Mesodermal cell (in vitro differentiated cells): ENCODE results near the gene WBP1L.
A peak's percentile ranks its signal among the peaks of the same experiment; 100 is the strongest.
"Not testable (repeated sequence)": the region's sequence is repeated elsewhere in the genome, so short reads cannot be mapped to it uniquely, and the experiment has no call there.

Experiments
- H3K27ac ChIP-seq: 2 replicates; pipeline ENCODE4 v1.7.0; 2013; ENCODE audit warnings: mild to moderate bottlenecking, low read depth, low read length, moderate library complexity; ENCODE audit not compliant: severe bottlenecking
- H3K36me3 ChIP-seq: 2 replicates; pipeline ENCODE4 v1.7.1; 2013; ENCODE audit warnings: mild to moderate bottlenecking, low read length, moderate library complexity; ENCODE audit not compliant: control insufficient read depth, insufficient read depth
- H3K4me1 ChIP-seq: one replicate; pipeline ENCODE4 v1.7.1; 2013; ENCODE audit warnings: mild to moderate bottlenecking, low read length; ENCODE audit not compliant: insufficient read depth, control insufficient read depth, poor library complexity, severe bottlenecking
- H3K4me3 ChIP-seq: 2 replicates; pipeline ENCODE4 v1.7.0; 2013; ENCODE audit warnings: low read length, control low read depth, mild to moderate bottlenecking; ENCODE audit not compliant: insufficient read depth, poor library complexity, severe bottlenecking; ENCODE audit errors: extremely low read depth
- H3K9me3 ChIP-seq: 2 replicates; pipeline ENCODE4 v1.7.1; 2013; ENCODE audit warnings: mild to moderate bottlenecking, low read length, moderate library complexity; ENCODE audit not compliant: control insufficient read depth
- WGBS, 2 experiments: methylation state at CpG; one replicate each; pipeline ENCODE4 v1.1.5; 2013; ENCODE audit warnings: missing lambda C conversion rate in 2 of 2; ENCODE audit not compliant: insufficient coverage in 2 of 2; 5-methylcytosine and 5-hydroxymethylcytosine counted together

Gene WBP1L

DNA sequence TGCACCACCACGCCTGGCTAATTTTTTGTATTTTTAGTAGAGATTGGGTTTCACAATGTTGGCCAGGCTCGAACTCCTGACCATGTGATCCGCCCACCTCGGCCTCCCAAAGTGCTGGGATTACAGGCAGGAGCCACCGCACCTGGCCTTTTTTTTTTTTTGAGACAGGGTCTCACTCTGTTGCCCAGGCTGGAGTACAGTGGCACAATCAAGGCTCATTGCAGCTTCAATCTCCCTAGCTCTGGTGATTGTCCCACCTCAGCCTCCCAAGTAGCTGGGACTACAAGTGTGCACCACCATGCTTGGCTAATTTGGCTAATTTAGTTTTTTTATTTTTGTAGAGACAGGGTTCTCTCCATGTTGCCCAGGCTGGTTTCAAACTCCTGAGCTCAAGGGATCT is 1.4 kb upstream of the WBP1L start:
- H3K4me3 ChIP-seq, H3K9me3 ChIP-seq, H3K27ac ChIP-seq, H3K4me1 ChIP-seq, H3K36me3 ChIP-seq: not testable (repeated sequence)
- 86 to 90% methylated on average over 4 to 5 of the region's 5 CpGs for WGBS, 2 experiments

DNA sequence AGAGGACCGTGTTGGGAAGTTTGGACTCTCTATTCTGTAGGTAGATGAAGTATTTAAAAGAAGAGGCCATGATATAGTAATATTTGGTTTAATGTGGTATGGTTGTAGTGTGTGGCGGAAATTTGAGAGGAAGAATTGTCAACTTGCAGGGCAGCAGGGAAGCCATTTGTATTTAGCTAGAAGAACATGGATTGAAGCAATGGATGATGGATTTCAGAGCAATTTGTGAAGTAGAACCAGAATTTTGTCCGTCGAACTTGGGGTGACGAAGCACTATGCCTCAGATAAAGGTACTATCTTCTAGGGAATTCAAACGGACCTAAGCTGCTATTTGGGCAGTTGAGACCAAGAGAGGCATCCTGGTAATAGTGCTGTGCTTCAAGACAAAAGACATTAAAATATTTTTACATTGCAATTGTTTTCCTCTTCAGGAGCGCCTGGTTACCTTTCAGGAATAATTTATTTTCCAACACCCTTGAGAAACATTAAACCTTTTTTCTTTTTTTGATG is 615 bp upstream of the WBP1L start:
- WGBS, 2 experiments: 72 to 80% methylated on average over 4 to 6 of the region's 7 CpGs
- Histone ChIP-seq H3K9me3 (no peaks in the 10 kb centered on the region), H3K4me1 (peaks cover 8% of the 10 kb centered on the region), H3K27ac (no peak overlapping the region), H3K4me3 (peak overlapping the region; percentile 5), H3K36me3 (peaks cover 3% of the 10 kb centered on the region)

DNA sequence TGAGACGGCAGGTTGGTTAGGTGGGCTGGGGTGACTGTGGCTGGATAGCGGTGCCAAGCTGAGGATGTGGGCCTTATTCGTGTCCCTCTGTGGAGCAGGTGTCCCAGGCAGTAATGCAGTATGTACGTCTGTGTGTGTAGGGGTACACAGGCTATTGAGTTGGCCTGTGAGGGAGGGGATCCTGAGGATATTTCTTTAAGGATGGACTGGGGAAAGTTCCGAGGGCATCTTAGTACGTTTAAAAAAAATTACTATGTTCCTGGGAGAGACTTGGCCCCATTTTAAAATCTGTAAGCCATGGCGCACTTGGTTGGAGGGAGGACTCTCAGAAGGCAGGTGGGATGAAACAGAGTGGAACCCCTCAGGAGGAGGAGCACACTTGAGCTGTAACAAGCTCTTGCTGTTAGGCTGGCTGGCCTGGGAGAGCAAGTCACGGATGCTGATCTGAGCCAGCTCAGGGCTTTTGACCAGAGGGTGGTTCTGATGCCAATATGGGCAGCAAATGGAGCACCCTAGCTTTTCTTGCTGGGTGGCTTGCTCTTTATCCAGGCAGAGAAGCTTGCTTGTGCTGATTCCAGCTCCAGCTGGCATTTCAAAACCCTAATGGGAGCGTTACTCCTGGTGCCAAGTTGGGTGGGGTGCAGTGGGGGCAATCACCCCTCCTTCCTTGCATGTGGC is 765 bp downstream of the WBP1L start:
- Histone ChIP-seq H3K4me1 (peaks cover 8% of the 10 kb centered on the region), H3K9me3 (no peaks in the 10 kb centered on the region), H3K4me3 (peak overlapping the region; percentile 93), H3K27ac (no peak overlapping the region), H3K36me3 (peaks cover 3% of the 10 kb centered on the region)
- WGBS, 2 experiments: 18 to 30% methylated on average over 6 to 8 of the region's 9 CpGs

DNA sequence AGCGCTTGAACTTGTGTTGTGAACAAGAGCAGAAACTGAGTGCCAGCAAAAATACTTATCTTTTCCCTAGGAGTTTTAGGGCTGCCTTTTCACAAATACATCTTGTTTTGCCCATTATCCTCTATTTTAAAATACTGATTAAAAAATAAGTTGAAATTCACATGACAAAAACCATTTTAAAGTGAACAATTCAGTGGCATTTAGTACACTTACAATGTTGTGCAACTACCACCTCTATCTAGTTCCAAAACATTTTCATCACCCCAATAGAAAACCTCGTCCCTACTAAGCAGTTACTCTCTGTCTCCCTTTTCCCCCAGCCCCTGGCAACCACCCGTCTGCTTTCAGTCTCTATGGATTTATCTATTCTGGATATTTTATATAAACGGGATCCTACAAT is 1.4 kb downstream of the WBP1L start:
- Histone ChIP-seq H3K4me1 (peaks cover 8% of the 10 kb centered on the region), H3K36me3 (peaks cover 3% of the 10 kb centered on the region), H3K4me3 (peak overlapping the region; percentile 93), H3K9me3 (no peaks in the 10 kb centered on the region), H3K27ac (no peak overlapping the region)
- WGBS, 2 experiments: 100% methylated on average over 1 to 2 of the region's 4 CpGs

DNA sequence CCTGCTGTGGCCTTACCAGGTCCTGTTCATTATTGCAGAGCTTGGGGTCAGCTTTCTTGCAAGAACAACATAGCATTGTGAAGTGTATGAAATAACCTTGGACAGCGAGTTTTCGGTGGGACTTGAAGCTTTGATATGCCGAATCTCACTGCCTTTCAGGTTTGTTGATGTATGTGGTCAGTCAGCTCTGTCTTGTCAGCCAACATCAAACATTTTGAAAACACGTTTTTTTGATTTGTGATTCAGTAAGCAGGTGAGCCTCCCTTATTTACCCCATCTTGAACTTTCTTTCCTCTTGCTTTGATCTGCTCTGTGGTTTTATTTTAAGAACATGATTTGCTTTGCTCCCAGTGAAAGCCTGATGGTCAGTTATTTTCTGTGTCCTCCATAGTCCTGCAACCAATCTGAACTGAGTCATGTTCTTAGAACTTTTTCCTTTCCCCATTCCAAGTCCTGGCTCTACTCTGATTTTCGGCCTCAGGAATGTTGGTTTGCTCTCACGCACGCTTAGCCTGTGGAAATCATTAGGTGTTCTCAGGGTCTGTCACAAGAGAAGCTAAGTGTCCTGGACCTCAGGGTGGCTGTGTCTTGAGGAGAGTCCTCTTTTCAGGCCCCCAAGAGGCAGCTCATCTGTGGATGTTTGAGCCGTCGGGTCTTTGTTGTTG is 8.7 kb downstream of the WBP1L start:
- peak overlapping the region; percentile 3 for H3K27ac ChIP-seq
- H3K4me3 ChIP-seq: no peak overlapping the region
- H3K4me1 ChIP-seq: peaks cover 18% of the 10 kb centered on the region
- peaks cover 6% of the 10 kb centered on the region for H3K36me3 ChIP-seq
- H3K9me3 ChIP-seq: no peaks in the 10 kb centered on the region
- WGBS, 2 experiments: 88 to 95% methylated on average over 6 to 7 of the region's 9 CpGs

- Histone ChIP-seq H3K36me3 (peaks cover 3% of the 10 kb centered on the region), H3K27ac (peak overlapping the region; percentile 3), H3K4me1 (peaks cover 18% of the 10 kb centered on the region), H3K9me3 (no peaks in the 10 kb centered on the region), H3K4me3 (no peak overlapping the region)
- WGBS, 2 experiments: 90 to 93% methylated on average over 3 of the region's 4 CpGs
These were observed 9.4 kb downstream of the WBP1L start for GRCh38 chr10:102752934-102753664.

- no CpG with 5 or more reads among the region's 1 CpG for WGBS, 2 experiments
- Histone ChIP-seq H3K36me3 (peaks cover 3% of the 10 kb centered on the region), H3K4me3 (no peak overlapping the region), H3K4me1 (peaks cover 18% of the 10 kb centered on the region), H3K27ac (no peak overlapping the region), H3K9me3 (no peaks in the 10 kb centered on the region)
These were observed 10.0 kb downstream of the WBP1L start for GRCh38 chr10:102753718-102754117.

DNA sequence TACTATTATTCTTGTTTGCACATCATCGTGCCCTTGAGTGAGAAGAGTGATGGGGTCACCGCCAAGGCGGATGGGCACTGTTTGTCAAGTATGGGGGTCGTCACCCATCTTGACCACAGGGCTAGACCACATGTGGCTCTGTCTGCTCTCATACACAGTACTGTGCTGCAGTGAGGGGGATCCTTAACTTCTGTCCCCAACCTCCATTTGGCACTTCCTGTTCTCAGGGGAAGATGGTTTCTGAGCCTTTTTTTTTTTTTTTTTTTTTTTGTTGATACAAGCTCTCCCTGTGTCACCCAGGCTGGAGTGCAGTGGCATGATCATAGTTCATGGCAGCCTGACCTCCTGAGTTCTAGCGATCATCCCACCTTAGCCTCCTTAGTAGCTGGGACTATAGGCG is 13.6 kb downstream of the WBP1L start:
- Histone ChIP-seq H3K9me3 (peaks cover 4% of the 10 kb centered on the region), H3K36me3 (peaks cover 5% of the 10 kb centered on the region), H3K4me1 (peaks cover 15% of the 10 kb centered on the region), H3K4me3 (no peak overlapping the region), H3K27ac (no peak overlapping the region)
- WGBS, 2 experiments: 97 to 98% methylated on average over 5 to 6 of the region's 6 CpGs

- peak overlapping the region; percentile 39 for H3K27ac ChIP-seq
- H3K4me1 ChIP-seq: peaks cover 10% of the 10 kb centered on the region
- WGBS, 2 experiments: 83 to 93% methylated on average over 3 to 4 of the region's 9 CpGs
- no peak overlapping the region for H3K4me3 ChIP-seq
- peaks cover 5% of the 10 kb centered on the region for H3K36me3 ChIP-seq
- peaks cover 4% of the 10 kb centered on the region for H3K9me3 ChIP-seq
These were observed 14.6 kb downstream of the WBP1L start for GRCh38 chr10:102758240-102758932.

GRCh38 chr10:102758933-102759262 is 15.2 kb downstream of the WBP1L start:
- not testable (repeated sequence) for H3K4me3 ChIP-seq, H3K9me3 ChIP-seq, H3K4me1 ChIP-seq, H3K36me3 ChIP-seq
- whole genome bisulfite sequencing, 2 experiments: no CpG with 5 or more reads among the region's 12 CpGs
- peak overlapping the region; percentile 39 for H3K27ac ChIP-seq
